ENCODE data around the gene SEPTIN5. TPM values are rescaled to one million over a fixed set of nuclear protein-coding genes. Genes with fewer than 3 reads are reported as not detected.
A peak's percentile ranks its signal among the peaks of the same experiment; 100 is the strongest.

Gene SEPTIN5
- total RNA-seq, 1 donor: 20.9 TPM

DNA sequence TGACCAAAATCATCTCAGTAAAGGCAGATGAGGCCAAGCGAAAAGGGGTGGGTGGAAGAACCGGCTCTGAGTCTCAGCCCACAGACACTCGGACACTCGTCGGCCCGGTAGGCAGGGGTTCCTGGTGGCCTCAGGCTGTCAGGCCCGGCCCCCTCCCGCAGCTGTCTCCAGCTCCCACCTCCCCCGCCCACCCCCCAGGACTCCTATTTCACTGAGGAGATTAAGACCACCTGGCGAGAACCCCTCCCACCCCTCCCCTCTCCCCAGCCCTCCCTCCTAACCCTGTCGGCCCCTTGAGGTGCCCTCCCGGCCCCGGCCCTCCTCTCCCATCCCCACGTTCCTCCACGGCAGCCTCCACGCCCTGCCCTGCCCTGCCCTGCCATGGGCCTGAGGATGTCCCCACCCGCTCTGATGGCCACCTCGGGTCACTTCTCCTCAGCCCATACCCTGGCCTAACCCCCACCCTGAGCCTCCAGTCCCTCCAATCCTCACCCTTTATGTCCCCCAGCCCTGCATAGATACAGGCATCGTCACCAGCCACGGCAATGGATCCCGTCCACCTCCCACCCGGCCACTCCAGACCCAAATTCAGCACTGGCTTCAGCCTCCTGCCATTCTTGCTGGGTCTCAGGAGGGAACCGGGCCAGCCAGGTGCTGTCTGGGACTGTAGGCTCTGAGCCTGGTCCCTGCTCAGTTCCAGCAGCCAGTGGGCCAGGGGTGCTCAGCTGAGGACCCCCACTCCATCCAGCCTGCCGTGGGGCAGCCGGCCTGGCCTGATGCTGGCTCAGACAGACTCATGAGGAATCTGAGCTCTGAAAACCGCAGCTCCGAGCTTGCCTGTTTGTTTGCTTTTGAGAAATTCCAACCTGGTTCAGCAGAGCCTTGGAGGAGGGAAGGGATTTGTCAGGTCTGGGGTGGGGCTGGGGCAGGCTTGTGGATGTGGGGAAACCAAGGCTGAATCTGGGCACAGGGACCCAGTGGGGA lies 36.5 kb downstream of the SEPTIN5 start:
- no peak overlapping the region for H3K4me3 ChIP-seq (ENCODE audit: low read length)
- H3K27me3 ChIP-seq (ENCODE audit: insufficient read depth, low read length): peaks cover 25% of the 10 kb centered on the region
- peaks cover under 1% of the 10 kb centered on the region for H3K4me1 ChIP-seq (ENCODE audit: insufficient read depth, low read length)
- H3K9me3 ChIP-seq (ENCODE audit: low read depth, low read length): no peaks in the 10 kb centered on the region

DNA sequence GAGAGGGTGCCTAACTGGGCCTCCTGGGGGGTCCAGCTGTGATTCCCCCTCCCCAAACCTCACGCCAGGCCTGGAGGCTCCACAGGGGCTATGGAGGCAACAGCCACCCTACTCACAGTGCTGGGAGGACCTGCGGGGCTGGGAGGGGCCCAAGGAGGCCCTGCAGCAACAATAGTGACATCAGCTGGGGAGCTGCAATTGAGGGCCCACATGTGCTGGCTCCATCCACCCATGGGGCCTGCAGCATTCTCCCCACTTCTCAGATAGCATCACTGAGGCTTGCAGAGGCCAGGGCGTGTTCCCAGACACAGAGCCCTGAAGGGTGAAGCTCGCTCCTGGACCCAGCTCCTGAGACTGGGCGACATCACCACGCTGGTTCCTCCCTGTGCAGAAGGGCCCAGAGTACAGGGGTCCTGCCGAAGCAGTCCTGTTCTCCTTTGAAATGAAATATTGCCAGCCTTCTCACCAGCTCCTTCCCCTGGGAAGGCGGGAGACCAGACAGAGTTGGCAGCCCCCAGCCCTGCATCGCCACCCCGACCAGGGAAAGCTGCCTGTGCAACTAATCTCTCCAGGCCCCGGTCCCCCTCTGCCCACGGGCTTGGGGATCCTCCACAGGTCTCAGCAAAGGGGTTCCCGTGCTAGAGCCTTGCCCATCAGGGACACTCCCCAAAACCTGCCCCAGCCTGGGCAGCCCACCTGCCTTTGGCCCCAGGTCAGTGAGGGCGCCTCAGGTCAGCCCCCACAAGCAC lies 37.4 kb downstream of the SEPTIN5 start:
- no peak overlapping the region for H3K4me3 ChIP-seq (ENCODE audit: low read length)
- peaks cover 9% of the 10 kb centered on the region for H3K4me1 ChIP-seq (ENCODE audit: insufficient read depth, low read length)
- peaks cover 32% of the 10 kb centered on the region for H3K27me3 ChIP-seq (ENCODE audit: insufficient read depth, low read length)
- H3K9me3 ChIP-seq (ENCODE audit: low read depth, low read length): no peaks in the 10 kb centered on the region

DNA sequence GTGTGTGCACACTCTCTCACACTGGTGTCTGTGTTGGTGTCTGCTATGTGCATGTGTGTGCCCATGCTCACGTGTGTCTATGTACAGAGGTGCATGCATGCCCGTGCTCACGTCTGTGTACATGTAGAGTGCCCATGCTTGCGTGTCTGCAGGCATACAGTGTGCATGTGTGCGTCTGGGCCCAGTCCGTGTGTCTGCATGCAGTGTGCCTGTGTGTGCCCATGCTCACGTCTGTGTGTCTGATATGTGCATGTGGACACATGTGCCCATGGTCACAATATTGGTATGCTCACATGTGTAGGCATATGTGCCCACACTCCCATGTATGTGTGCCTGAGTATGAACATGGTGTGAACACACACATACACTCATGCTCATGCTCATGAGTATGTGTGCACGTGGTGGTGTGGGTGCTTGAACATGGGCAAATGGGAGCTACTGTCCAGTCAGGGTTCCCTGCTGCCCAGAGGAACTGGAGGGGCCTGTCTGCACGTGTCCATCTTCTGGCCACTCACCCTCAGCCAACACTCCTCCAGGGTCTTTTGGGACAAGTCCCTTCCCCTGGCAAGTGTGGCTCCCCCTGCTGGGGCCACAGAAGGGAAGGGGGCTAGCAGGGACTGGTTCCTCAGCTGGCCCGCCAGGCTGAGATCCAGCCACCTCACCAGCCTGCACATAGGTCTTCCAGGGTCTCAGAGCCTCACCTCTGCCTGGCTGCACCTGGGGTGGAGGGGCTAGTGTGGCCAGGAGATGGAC lies 39.0 kb downstream of the SEPTIN5 start:
- H3K4me3 ChIP-seq (ENCODE audit: low read length): no peak overlapping the region
- peaks cover 43% of the 10 kb centered on the region for H3K27me3 ChIP-seq (ENCODE audit: insufficient read depth, low read length)
- no peaks in the 10 kb centered on the region for H3K9me3 ChIP-seq (ENCODE audit: low read depth, low read length)
- peaks cover 16% of the 10 kb centered on the region for H3K4me1 ChIP-seq (ENCODE audit: insufficient read depth, low read length)

DNA sequence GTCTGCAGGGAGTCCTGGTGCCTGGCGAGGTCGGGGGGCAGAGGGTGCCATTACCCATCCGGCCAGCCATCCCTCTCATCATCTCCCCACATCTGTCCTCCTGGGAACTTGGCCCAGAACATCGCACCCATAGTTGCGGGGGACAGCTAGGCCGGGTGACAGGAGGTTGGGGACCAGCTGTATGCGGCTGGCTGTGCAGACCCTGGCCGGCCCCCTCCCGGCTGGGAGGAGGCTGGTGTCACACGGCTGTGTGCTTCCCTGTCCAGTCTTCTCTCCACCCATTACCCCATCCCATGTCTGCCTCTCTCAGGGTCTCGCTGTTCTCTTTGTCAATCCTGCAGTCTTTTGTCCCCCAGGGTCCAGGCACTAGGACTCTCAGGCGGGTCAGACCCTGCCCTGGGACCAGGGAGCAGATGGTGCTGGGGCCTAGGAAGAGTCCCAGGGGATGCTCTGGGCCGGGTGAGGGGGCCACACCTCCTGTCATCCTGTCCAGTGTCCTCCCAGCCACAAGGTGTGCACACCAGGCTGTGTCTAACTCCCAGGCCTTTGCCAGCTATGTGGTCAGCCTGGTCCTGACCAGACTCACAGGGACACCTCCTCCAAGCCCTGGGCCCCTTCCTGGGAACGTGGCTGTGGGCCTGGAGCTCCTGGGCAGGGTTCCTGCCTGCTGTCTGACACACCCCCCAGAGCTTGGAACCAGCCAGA lies 39.8 kb downstream of the SEPTIN5 start:
- Histone ChIP-seq H3K27me3 (ENCODE audit: insufficient read depth, low read length) (peaks cover 50% of the 10 kb centered on the region), H3K4me1 (ENCODE audit: insufficient read depth, low read length) (peaks cover 16% of the 10 kb centered on the region), H3K9me3 (ENCODE audit: low read depth, low read length) (no peaks in the 10 kb centered on the region), H3K4me3 (ENCODE audit: low read length) (no peak overlapping the region)

DNA sequence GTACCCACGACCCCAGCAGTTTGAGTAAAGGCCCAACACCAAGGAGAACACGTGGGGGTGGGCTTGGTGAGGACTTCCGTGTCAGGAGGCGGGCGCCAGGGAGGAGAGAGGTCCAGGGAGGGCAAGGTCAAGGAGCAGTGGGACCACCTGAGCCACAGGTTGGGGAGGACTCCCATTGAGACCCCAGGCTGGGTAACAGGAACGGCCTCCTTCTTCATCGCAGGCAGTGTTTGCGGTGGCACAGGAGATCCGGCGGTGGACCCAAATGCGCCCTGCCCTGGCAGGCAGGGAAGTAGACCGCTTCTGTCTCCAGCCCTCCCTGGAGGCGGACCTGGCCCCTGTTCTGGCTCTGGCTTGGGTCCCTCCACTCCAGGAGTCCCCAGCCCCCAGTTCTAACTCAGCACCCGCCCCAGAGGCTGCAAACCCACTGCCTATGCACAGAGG lies 40.4 kb downstream of the SEPTIN5 start:
- H3K4me1 ChIP-seq (ENCODE audit: insufficient read depth, low read length): peaks cover 21% of the 10 kb centered on the region
- no peaks in the 10 kb centered on the region for H3K9me3 ChIP-seq (ENCODE audit: low read depth, low read length)
- H3K4me3 ChIP-seq (ENCODE audit: low read length): no peak overlapping the region
- peaks cover 55% of the 10 kb centered on the region for H3K27me3 ChIP-seq (ENCODE audit: insufficient read depth, low read length)

DNA sequence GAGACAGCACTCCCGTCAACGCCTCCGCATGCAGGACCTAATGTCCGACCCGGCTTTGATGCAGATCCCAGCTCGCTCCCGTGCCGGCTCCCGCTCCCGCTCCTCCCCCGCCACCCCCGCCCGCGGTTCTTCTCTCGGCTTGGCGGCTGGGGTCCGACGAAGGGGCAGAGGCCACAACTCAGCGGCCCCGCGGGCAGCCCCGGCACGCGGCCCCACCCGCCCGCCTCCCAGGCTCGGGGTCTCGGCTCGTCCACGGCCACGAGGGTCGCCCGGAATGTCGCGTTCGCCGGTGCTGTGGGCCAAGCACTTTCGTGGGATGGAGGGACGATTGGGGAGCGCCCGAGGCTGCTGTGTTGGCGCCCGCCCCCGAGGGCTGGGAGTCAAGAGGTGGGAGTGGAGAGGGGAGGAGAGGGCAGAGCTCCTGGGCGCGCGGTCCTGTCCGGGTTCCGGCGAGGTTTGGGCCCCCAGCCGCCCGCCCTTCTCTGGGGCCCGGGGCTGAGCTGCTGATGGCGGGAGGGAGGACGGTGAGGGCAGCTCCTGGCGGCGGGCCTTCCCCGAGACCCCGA lies 40.9 kb downstream of the SEPTIN5 start:
- Histone ChIP-seq H3K9me3 (ENCODE audit: low read depth, low read length) (no peaks in the 10 kb centered on the region), H3K4me3 (ENCODE audit: low read length) (no peak overlapping the region), H3K27me3 (ENCODE audit: insufficient read depth, low read length) (peaks cover 60% of the 10 kb centered on the region), H3K4me1 (ENCODE audit: insufficient read depth, low read length) (peaks cover 23% of the 10 kb centered on the region)

DNA sequence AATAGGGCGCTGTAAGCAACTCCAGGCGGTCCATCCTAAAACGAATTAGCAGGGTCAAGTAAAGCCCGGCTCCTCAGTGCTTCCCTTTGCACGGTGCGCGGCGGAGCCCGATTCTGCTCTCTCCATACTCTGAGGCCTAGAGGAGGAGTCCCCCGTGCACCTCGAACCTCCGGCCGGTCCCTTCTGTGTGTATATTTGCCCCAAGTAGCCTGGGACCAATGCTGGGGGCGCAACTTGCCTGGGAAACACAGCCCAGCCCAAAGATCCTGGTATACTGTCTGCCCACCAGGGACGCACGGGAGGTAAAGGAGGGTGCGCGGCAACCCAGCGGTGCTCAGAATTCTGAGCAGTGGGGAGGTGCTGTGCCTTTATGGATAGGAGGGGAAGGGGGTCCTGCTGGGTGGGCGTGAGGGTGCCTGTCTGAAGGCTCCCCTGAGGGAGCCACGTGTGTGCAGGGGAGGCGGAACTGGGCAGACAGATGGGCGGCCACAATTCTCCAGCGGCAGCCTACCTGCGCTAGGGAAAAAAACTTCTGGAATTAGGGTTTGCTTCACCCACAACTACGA lies 41.5 kb downstream of the SEPTIN5 start:
- peaks cover 23% of the 10 kb centered on the region for H3K4me1 ChIP-seq (ENCODE audit: insufficient read depth, low read length)
- peaks cover 60% of the 10 kb centered on the region for H3K27me3 ChIP-seq (ENCODE audit: insufficient read depth, low read length)
- no peaks in the 10 kb centered on the region for H3K9me3 ChIP-seq (ENCODE audit: low read depth, low read length)
- no peak overlapping the region for H3K4me3 ChIP-seq (ENCODE audit: low read length)

DNA sequence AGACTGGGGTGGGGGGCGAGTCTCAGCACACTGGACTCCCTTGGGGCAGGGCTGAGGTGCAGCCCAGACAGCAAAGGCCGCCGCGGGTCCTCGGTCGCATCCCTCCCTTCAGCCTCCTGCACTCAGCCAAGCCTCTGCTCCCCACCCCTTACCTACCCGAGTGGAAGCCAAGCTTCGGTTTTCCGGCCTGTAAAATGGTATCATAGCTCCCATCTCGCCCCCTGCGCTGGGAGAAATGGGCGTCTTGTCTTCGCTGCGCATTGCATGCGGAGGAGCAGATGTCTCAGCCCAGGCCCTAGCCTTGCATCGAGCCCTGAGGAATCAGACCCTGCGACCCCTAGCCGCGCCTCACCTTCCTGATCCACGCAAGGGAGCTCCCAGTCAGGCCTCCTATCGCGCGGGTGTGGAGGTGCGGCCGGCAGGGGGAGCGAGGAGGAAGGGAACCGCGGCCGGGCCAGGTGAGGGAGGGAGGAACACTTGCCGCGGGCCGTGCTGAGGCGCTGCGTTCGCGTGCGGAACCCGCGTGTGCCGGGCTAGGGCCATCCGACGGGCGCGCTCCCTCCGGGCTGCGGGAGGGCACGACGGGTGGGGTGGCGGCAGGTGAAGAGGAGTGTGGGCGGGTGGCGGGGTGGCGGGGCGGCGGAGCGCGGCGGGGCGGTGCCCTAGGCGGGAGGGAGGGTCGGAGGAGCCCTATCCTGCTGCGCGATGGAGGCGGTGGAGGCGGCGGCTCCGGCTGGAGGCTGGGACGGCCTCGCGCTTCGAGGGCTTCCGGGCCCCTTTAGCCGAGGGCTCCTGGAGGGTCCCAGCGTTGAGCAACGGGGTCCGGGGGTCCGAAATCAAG lies 42.2 kb downstream of the SEPTIN5 start:
- Histone ChIP-seq H3K4me3 (ENCODE audit: low read length) (peak overlapping the region; percentile 10), H3K4me1 (ENCODE audit: insufficient read depth, low read length) (peaks cover 23% of the 10 kb centered on the region), H3K27me3 (ENCODE audit: insufficient read depth, low read length) (peaks cover 61% of the 10 kb centered on the region), H3K9me3 (ENCODE audit: low read depth, low read length) (no peaks in the 10 kb centered on the region)

DNA sequence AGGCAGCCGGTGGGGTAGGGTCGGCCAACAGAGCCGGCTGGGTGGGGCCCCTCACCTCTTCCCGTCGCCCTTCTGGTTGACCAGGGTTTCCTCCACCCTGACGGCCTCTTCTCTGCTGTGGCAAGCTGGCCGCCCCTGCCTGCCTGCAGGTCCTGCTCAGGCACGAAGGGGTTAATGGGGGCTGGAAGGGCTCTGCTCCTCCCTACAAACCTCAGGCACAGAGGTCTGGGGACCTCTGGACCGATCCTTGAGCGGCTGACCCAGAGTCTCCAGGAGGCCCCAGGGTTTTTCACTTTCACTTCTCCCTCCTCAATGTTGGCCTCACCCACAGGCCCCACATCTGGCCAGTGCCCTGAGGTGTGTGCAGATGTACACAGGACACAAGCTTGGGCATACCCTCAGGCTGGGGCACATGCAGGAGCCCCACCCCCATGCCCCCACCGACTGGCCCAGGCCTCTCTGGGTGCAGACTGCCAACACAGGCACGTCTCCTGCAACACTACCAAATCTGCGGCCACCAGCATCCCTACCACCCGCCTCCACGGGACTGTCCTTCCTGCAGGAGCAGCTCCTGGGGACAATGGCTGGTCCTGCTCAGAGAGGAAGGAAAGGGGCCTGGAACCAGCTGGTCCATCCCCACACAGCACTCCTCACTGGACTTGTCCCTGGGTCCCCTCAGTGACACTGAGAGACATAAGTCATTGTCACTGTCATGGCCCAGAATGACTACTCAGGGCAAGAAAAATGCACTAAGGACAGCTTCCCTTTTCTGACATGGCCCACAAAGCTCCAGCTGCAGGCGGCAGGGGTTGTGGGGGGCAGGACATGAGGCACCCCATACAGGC lies 43.1 kb downstream of the SEPTIN5 start:
- Histone ChIP-seq H3K4me3 (ENCODE audit: low read length) (peak overlapping the region; percentile 10), H3K4me1 (ENCODE audit: insufficient read depth, low read length) (peaks cover 23% of the 10 kb centered on the region), H3K9me3 (ENCODE audit: low read depth, low read length) (no peaks in the 10 kb centered on the region), H3K27me3 (ENCODE audit: insufficient read depth, low read length) (peaks cover 69% of the 10 kb centered on the region)

DNA sequence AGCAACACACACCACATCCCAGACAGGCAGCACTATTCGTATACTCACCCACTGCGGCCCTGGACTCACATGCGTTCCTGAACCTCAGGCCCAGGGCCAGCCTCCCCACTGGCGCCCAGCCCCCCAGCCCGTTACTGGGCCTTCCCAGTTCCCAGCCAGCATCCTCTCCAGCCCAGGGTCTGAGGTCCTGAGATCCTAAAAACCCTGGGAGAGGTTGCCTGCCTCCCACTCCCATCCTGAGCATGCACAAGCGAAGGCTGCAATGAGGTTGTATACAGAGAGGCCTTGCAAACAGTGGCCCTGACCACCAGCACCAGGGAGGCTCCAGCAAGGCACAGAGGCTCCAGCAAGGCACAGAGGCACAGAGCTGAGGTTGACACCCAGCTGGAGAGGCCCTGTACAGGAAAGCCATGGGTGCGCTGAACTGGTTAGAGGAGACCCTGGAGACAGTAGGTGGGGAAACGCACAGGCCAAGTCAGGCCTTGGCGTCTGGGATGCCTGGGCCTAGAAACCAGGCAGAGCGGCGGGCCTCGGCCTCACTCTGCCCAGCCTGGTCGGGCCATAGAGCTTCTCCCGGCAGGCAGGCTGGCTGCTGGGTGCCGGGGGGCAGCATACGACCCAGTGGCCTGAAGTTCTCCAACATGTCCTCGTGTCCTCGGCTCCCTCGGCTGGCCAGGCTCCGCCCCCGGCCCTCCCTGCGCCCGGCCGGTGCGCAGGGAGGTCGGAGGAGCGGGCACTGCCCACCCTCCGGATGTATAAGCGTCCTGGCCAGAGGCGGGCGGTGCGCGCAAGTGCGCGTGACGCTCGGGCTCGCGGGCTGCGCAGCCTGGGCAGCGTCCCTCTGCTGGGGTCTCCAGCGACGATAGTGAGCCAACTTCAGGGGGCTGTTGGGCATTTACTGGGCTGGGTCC lies 43.9 kb downstream of the SEPTIN5 start:
- Histone ChIP-seq H3K4me3 (ENCODE audit: low read length) (no peak overlapping the region), H3K4me1 (ENCODE audit: insufficient read depth, low read length) (peaks cover 23% of the 10 kb centered on the region), H3K27me3 (ENCODE audit: insufficient read depth, low read length) (peaks cover 73% of the 10 kb centered on the region), H3K9me3 (ENCODE audit: low read depth, low read length) (no peaks in the 10 kb centered on the region)

DNA sequence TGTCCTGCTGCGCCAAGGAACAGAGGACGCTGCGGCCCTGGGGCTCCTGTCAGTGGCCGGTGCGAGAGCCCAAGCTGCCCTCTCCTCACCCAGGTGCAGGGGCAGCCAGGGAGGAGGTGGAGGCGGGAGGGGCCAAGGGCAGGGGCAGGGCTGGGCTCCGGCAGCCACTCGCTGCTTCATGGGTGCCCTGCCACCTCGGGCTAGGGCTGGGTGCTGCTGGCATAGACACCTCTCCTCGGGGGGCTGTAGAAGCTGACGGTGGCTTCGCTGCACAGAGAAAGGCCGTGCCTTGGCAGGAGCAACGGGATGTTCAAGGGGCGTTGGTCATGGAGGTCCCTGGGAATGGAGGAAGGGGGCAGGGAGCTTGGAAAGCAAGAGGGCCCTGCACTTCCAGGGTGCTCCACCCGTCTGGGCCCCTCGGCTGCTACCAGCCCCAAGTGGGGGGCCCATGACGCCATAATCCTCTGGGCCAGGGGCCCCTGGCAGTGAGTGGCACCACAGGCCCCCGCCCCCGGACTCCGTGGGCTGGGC lies 44.7 kb downstream of the SEPTIN5 start:
- Histone ChIP-seq H3K4me1 (ENCODE audit: insufficient read depth, low read length) (peaks cover 23% of the 10 kb centered on the region), H3K27me3 (ENCODE audit: insufficient read depth, low read length) (peaks cover 73% of the 10 kb centered on the region)

More for the DNA sequence above, 44.7 kb downstream of the SEPTIN5 start:
- Histone ChIP-seq H3K9me3 (ENCODE audit: low read depth, low read length) (no peaks in the 10 kb centered on the region), H3K4me3 (ENCODE audit: low read length) (no peak overlapping the region)
